ENCODE data around the gene TDRD10.

TDRD10 gene

DNA sequence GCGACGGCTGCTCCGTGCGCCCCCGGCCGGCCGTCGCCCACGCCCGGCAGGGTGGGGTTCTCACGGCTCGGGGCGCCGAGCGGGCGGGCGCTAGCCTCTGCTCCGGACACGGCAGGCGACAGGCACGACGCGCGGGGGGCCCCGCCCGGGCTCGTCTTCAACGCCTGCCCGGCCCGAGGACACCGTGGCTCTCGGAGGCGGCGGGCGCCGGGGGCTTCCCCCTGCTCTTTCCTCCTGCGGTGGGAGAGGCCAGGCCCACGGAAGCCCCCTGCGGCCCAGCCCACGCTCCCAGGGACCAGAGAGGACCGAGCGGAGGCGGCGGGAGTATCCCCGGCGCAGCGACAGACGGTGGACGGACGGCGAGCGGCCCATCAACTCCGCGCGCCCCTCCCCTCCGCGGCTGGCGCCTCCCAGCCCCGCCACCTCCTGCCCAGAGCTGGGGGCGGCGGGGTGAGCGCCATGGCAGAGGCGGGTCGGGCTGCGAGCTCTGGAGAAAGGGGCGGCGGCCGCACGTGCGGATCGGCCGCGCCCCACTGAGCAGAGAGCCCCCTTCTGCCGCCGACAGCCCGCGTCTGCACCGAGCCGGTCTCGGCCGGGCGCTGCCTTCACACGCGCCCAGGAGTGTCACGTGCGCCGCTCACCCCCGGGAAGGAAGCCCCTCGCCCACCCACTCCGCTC lies at the start of gene TDRD10, which contains the start of gene SHE:
Gene TDRD10, plus strand, starts transcription at position 154 of the 678 bp plus-strand sequence. CDS start 4,685 bp downstream, outside the sequence.
Gene SHE, minus strand, starts transcription at position 347 of the 678 bp plus-strand sequence. CDS start 386 bp downstream, outside the sequence.
- no peak for DNase-seq (ENCODE audit: low spot score)

GRCh38 chr1:154453161-154453560 lies 48.9 kb upstream of the TDRD10 start:
- DNase-seq (ENCODE audit: low spot score) = no peak

DNA sequence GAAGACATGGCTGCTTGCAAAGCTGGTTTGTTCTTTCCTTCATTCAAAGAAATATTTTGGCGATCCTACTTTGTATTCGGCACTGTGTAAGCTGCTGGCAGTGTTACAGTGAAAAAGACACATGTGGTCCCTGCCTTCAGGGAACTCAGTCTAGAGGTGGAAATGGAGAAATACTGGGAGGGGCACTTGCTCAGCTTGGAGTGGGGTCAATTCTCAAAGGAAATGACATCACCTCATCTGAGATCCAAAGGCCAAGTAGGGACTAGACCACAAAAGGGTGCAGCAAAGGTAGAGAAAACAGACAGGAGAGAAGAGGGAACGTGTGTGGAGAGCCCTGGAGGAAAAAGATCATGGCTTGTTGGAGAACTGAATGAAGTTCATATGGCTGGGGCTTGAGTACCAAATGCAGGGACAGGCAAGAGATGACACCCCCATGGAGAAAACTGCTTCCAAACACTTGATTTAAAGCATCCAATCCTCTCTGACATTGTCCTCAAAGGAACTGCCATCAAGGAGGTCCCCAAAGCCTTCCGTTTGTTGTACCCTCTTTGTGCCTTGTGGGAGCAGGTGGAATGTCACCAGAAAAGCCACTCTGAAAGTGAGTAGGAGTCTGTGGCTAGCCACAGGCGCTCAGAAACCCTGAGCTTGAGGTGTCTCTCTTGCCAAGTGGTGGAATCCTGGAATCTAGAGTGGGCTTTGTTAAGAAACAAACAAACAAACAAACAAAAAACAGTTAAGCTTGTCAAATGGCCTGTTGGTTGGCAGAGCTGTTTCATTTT lies 48.3 kb upstream of the TDRD10 start:
- DNase-seq (ENCODE audit: low spot score) = no peak

- DNase-seq (ENCODE audit: low spot score) = no peak
These were observed 47.5 kb upstream of the TDRD10 start for GRCh38 chr1:154454386-154455120.

DNA sequence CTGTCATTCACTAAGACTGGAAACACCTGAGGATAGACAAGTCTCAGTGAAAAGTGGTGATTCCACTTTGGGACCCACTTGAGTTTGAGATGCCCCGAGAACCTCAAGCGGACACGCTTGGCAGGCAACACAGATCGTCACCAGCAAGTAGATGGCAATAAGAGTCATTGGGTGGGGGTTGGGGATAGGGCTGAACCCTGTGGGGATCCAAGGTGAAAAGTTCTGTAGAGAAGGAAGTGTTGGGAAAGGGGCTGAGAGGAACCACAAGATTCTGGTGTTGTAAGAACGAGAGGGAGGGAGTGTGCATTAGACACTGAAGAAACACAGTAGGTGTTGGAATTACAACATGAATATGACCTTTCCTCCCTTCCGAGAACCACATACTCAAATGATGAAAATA lies 45.4 kb upstream of the TDRD10 start:
- DNase-seq (ENCODE audit: low spot score) = no peak

DNA sequence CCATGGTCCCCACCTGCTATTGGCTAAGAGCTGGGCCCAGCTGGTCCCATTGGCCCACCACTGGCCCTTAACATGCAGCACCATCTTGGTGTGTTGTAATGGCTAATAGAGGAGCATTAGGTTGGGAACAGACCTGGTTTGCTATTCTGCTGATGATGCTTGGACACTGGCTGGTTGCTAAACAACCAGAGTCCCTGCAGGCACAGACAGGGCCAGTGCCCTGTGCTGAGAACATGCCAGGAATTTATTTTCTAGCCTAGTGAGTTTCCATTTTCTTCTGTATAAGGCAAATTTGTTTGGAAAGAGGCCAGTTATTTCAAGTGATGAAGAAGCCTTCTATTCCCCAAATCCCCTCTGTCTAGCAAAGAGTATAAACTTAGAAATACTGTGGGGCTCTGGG lies 42.9 kb upstream of the TDRD10 start:
- peak; percentile 38 for DNase-seq (ENCODE audit: low spot score)

DNA sequence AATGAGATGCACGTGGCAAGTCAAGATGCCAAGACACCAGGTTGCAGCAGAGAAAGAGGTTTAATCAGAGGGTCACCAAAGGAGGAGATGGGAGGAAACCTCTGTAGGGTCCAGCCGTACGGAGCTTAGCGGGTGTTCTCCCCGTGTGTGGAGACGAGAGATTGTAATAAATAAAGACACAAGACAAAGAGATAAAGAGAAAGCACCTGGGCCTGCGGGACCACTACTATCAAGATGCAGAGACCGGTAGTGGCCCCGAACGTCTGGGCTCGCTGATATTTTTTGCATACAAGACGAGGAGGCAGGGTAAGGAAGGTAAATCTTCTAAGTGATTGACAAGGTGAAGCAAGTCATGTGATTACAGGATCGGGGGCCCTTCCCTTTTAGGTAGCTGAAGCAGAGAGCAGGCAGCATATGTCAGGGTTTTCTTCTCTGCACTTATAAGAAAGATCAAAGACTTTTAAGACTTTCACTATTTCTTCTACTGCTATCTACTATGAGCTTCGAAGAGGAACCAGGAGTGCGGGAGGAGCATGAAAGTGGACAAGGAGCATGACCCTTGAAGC lies 41.2 kb upstream of the TDRD10 start:
- no peak for DNase-seq (ENCODE audit: low spot score)

DNA sequence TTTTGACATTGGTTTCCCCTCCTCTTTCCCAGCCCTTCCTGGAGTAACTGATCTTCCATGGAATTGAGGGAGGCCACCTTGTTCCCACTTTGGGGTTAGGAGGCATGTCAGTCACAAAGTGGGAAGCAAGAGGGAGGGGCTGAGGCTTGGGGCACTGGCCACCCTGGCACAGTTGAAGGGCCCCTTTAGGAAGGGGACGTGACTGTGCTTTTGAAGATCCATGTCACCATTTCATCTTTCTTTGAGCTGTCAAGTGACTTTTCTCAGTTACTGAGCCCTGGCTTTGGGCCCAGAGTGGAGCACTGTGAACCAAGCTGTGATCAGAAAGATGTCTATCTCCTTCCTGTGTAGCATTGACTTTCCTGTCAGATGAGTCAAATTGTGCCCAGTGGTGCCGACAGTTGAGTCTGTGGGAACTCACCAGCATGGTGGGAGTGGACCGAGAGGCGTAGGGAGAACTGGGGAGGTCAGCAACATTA lies 38.5 kb upstream of the TDRD10 start:
- peak; percentile 43 for DNase-seq (ENCODE audit: low spot score)

- DNase-seq (ENCODE audit: low spot score) = no peak
These were observed 36.3 kb upstream of the TDRD10 start for GRCh38 chr1:154465621-154466195.

GRCh38 chr1:154466206-154466605 lies 35.8 kb upstream of the TDRD10 start:
- DNase-seq (ENCODE audit: low spot score) = no peak

DNA sequence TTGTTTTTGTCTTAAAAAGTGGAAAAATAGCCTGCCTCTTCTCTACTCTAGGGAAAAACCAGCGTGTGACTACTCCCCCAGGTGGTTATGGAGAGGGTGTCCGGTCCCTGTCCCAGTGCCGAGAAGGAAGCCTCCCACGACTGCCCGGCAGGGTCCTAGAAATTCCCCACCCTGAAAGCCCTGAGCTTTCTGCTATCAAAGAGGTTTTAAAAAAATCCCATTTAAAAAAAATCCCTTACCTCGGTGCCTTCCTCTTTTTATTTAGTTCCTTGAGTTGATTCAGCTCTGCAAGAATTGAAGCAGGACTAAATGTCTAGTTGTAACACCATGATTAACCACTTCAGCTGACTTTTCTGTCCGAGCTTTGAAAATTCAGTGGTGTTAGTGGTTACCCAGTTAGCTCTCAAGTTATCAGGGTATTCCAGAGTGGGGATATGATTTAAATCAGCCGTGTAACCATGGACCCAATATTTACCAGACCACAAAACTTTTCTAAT lies 35.0 kb upstream of the TDRD10 start:
- DNase-seq (ENCODE audit: low spot score) = no peak

DNA sequence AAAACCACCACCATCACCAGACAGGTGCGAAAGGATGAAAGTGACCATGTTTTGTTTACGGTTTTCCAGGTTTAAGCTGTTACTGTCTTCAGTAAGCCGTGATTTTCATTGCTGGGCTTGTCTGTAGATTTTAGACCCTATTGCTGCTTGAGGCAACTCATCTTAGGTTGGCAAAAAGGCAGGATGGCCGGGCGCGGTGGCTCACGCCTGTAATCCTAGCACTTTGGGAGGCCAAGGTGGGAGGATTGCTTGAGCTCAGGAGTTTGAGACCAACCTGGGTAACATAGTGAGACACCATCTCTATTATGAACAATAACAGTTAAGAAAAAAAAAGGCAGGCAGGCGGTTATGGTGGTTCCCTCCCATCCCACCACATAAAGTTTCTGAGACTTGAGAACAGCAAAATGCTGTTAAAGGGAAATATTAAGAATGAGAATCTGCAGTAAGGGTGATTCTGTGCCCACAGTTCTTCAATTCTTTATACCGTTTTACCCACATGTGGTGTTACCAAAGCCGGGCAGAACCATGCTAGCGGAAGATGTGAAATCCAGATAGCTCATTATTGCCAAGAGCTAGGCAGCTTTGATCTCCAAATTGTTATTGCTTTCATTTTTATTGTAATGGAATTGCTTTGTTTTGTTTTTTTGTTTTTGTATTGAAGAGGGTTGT lies 34.5 kb upstream of the TDRD10 start:
- DNase-seq (ENCODE audit: low spot score) = no peak

- no peak for DNase-seq (ENCODE audit: low spot score)
These were observed 33.3 kb upstream of the TDRD10 start for GRCh38 chr1:154468535-154469250.

DNA sequence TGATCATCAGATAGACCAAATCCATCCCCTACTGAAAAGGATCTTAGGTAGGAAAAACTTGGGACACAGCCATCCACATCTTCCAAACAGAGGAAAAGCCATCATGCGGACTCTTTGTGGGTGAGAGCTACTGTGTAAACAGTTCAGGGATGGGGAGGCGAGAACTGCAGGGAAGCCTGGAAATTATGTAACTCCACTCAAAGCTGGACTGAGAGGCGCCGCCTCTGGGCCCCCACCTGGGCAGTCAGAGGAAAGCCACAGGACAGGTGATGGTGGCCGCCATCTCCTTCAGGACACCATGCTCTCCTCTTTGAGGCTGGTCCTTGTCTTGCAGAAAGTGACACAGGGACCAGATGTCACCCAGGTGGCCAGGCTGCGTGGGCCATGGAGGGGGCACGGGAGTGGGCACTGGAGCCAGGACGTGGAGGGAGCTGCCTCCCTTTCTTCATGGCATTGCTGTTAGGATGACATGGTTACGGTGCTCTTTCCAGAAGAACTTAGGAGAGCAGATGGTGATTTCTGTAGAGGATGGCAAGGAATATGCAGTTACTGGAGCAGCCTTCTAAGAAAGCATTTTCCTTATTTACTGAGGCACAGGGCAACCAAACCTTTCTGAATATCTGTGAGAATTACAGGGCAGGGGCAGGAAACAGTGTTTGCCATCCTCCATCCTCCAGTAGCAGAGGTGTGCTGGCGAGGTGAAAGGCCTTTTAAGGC lies 32.0 kb upstream of the TDRD10 start:
- DNase-seq (ENCODE audit: low spot score) = no peak

DNA sequence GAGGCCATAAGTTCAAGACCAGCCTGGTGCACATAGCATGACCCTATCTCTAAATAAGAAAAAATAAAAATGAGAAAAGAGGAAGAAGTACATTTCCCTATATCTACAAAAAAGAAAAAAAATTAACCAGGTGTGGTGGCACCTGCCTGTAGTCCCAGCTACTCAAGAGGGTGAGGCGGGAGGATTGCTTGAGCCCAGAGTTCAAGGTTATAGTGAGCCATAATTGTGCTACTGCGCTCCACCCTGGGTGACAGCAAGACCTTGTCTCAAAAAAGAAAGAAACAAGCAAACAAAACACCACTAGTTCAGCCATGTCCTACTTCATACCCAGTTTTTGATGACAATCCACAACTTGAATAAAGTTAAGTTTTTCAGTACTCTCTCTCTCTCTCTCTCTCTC lies 30.7 kb upstream of the TDRD10 start:
- no peak for DNase-seq (ENCODE audit: low spot score)

DNA sequence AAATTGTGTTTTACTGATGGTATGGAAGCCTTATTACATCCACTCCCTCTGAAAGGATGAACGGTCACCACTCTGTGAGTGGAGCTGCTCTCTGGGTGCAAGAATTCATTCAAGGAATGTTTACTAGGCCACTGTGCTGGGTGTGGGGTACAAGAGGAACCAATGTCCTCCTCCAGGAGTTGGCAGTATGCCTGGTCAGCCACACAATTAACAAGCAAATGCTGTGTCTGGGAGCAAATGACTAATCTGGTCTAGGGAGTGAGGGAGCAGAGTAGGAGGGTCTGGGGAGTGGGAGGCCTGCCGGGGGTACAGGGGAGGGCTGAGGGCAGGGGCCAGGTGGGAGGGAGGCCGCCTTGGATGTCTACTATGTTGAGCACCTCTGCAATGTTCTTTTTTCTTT lies 27.2 kb upstream of the TDRD10 start:
- DNase-seq (ENCODE audit: low spot score) = peak; percentile 98

- no peak for DNase-seq (ENCODE audit: low spot score)
These were observed 25.2 kb upstream of the TDRD10 start for GRCh38 chr1:154476791-154477190.

DNA sequence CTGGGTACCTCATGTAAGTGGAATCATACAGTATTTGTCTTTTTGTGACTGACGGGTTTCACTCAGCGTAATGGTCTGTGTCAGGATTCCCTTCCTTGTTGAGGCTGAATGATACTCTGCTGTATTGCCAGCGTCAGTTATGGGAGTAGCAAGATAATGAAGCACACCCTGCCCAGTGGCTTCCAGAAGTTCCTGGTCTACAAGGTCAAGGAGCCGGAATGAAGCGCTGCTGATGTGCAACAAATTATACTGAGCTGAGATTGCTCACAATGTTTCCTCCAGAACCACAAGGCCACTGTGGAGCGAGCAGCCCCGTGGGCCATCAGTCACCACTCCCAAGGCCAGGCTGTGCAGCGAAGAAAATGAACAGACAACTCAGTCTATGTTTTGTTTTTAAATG lies 24.0 kb upstream of the TDRD10 start:
- no peak for DNase-seq (ENCODE audit: low spot score)

DNA sequence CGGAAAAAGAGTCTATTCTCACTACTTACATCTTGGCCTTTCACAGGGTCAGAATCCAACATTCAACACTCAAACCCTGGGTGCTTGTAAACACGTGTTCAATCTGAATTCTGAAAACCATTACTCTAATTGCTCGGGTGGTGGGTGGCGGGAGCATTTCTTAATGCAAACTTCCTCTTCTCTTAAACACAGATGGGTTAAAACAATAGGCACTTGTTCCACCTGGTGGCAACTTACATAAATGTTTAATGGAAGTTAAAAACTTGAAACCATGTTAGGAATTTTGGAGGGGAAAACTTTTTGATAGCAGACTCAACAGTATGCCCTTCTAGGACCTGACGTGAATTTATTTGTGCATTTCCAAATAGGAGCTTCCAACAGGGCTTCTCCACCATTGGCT lies 23.4 kb upstream of the TDRD10 start:
- no peak for DNase-seq (ENCODE audit: low spot score)
